GM21423 (cell line): ENCODE results near the gene COPS9.

Source experiments
- ATAC-seq: cut with Tn5 transposase; IDR thresholded peaks from one replicate; pipeline ENCODE4 v1.9.1; 2021; ENCODE audit warnings: mild to moderate bottlenecking, moderate library complexity; ENCODE audit not compliant: unreplicated experiment

Gene COPS9

GRCh38 chr2:240151477-240152031 lies 15.4 kb upstream of the COPS9 start:
- no peak for ATAC-seq

GRCh38 chr2:240149943-240150784 lies 14.1 kb upstream of the COPS9 start:
- no peak for ATAC-seq

DNA sequence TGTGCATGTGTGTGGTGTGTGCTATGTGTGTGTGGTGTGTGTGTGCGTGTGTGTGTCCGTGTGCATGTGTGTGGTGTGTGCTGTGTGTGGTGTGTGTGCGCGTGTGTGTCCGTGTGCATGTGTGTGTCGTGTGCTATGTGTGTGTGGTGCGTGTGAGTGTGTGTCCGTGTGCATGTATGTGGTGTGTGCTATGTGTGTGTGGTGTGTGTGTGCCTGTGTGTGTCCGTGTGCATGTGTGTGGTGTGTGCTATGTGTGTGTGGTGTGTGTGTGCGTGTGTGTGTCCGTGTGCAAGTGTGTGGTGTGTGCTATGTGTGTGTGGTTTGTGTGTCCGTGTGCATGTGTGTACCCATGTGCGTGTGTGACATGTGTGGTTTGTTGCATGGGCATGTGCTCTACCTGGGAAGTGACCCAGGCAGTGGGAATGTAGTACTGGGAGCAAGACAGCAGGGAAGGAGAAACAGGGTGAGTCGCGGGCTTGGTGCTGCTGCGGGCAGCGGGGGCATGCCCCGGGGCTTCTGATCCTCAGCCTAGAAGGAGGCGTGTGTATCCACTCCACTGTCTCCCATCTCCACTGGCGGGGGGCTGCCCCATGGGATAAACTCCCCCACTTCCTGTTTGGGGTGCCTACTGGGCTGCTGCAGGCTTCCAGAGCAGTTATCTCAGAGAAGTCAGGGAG lies 11.9 kb upstream of the COPS9 start:
- ATAC-seq: no peak

- no peak for ATAC-seq
Measured at GRCh38 chr2:240147382-240147781, 11.3 kb upstream of the COPS9 start.

DNA sequence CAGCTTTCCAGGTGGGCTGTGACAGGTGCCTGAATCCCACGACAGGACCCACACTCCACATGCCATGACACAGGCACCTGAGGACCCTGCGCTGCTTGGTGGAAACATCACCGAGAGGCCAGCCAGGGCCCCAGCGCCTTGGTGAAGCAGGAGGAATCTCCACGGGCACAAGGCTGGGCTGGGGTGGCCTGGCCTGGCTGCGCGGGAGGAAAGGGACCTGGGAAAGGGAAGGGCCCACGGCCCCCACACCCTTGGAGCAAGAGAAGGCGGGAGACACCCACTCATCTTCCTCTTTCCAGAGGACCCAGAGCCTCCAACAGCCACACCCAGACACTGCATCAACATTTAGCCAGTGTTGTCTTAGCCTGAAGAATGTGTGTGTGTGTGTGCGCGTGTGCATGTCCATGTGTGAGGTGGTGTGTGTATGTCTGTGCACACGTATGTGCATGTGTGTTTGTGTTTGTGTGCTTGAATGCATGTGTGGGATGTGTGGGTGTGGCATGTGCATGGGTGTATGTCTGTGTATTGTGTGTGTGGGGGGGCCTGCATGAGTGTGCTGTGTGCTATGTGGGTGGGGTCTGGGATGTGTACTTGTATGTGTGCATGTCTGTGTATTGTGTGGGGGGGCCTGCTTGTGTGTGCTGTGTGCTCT lies 10.6 kb upstream of the COPS9 start:
- no peak for ATAC-seq

DNA sequence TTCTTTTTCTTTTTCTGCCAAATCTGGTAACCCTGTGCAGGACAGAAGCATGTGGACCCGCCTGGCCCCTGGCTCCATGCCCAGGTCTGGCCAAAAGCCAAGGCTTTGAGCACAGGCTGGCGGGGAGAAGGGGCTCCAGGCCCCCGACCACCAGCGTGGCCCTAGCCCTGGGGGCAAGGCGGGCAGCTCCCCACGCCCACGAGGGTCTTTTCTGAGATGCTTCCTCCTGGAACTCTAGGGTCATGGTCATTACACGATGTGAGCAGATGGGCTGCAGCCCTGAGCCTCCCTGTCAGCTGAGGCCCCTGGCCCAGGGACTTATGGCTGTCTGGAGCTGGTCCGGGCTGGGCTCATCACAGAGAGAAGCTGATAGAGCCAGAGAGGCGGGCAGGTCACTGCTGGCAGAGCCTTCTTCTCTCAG lies 10.0 kb upstream of the COPS9 start:
- no peak for ATAC-seq

GRCh38 chr2:240145461-240145860 lies 9.4 kb upstream of the COPS9 start:
- ATAC-seq: no peak

DNA sequence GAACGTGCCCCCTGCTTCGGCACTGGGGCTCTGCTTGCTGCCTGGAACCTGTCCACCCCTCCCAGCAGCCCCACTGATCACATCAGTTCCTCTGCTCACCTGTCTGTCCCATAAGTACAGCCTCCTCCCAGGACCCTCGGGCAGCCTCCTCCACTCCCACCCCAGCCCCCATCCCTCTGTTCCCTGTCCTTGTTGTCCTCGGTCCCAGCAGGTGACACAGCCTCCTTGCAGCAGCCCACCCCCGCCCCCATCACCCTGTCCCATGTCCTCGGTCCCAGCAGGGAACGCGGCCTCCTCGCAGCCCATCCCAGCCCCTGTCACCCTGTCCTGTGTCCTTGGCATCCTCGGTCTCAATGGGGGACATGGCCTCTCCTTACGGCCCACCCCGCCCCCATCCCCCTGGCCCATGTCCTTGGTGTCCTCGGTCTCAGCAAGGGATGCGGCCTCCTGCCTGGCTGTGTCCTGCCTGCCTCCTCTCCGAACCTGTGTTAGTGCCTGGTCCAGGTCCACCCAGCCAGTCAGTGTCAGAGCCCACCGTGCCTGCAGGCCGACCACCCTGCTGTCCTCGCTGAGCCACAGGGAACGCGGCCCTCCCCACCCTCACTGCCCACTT lies 8.7 kb upstream of the COPS9 start:
- ATAC-seq: no peak

DNA sequence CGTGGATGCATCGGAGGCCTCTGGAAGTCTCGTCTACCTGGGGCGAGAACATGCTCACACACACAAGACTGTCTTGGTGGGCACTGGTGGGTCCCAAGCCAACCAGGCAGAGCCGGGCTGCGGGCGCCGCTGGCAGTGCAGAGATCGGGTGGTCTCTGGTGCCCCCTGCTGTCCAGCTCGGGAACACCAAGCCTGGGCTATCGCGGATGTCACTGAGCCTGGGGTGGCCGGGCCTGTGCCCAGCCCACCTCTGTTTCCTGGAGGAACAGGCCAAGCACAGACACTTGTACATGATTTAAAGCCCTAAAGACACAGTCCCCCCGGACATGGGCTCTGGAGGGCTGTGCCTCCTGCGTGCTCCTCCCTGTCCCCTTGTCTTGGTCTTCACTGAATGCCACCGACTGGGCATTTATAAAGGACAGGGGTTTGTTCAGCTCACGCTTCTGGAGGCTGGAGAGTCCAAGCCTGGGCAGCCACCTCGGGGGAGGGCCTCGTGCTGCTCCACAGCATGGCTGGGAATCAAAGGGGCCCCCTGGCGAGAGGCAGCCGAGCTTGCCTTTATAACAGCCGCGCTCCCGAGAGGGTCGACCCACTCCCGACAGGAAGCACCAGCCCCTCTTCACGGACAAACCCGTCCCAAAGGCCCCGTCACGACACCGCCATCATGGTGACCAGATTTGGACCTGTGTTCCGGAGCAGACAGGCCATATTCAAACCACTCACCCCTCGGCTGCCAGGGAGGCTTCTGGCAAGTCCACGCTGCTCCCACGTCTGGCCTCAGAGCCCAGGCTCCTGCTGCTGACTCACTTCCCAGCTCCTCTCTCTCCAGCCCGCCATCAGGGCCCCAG lies 7.9 kb upstream of the COPS9 start:
- peak; percentile 65 for ATAC-seq

DNA sequence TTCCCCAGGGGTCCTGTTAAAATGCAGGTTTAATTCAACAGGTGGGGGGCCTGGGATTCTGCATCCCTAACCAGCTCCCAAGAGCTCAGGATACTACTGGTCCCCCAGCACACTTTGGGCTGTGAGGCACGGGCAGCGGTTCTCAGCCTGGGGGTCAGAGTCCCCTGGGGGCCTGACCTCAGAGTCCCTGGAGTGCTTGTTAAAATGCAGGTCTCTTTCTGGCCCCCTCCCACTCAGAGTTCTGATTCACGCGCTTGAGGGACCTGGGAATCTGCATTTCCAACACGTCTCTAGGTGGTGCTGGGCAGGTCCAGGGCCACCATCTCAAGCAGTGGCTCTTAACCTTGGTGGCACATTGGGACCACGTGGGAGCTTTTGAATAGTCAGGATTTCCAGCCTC lies 7.2 kb upstream of the COPS9 start:
- no peak for ATAC-seq

GRCh38 chr2:240142859-240143258 lies 6.8 kb upstream of the COPS9 start:
- ATAC-seq: no peak

- no peak for ATAC-seq
Measured at GRCh38 chr2:240142256-240142775, 6.2 kb upstream of the COPS9 start.

GRCh38 chr2:240141736-240142135 lies 5.6 kb upstream of the COPS9 start:
- no peak for ATAC-seq

DNA sequence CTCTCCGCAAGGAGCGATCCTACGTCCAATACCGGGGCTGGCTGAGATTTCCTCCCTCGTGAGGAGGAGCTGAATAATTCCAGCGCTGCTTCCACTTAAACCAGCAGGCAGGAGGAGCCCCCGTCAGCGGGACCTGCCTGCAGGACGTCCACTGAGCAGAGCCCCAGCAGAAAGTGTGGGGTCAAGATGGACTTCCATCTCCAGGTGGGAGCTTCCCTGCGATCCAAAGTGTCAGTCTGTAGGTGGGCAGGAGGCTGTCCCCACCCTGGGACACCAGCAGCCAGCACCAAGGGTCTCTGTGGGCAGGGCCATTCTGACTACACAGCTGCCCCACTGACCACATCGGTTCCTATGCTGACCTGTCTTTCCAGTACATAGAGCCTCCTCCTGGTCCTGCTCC lies 4.8 kb upstream of the COPS9 start:
- no peak for ATAC-seq

GRCh38 chr2:240140511-240140910 lies 4.4 kb upstream of the COPS9 start, which contains the start of gene OTOS:
OTOS (minus strand) TSS chr2:240140658; CDS start chr2:240140326, 332 bp downstream.
- ATAC-seq: no peak

DNA sequence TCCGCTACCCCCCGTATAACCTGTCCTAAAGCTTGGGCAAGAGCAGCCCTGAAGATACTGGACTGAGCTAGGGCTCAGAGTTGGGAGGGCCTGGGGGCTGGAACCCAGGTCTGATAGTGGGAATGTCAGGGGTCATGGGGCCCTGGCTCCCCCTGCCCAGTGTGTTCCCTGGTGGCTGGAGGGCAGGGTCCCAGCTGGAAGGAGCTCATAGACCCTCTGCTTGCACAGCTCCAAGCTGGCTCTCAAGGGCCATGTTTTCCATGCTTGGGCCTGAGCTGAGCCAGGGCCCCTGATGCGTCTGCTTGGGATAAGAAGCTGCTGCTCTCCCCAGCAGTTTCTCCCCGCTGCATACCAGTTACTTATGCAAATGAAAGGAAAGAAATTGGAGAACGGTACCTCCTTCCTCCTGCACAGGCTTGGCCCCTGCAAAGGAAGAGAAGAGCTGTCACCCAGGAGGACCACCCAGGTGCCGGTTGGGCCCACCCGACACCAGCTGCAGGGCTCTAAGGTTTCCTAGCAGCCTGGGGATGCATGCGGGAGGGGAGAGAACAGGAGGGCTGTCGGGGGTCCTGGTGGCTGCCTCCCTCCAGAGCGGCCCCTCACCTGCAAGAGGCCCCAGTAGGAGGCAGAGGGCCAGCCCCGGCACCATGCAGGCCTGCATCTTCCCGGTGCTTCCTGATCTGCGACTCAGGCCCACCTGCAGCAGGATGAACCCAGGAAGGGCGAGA lies 3.7 kb upstream of the COPS9 start:
- ATAC-seq: no peak

DNA sequence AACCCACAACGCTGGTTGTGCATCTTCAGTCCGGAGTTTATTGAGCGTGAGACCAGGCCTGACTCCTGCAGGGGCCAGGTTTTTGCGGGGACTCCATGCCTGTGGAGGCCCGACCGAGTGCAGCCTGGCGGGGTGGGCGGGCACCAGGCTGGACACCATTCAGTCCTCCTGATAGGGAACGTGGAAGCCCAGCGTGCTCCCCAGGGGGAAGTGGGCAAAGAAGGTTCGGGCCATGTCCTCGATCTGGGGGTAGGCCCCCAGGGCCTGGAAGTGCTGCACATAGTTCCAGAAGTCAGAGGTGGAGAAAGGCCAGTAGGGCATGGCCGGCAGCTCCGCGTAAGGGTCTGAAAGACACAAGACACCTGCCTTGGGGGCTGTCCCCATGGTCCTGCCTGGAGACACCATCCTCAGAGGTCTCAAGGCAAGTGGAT lies 2.9 kb upstream of the COPS9 start:
- no peak for ATAC-seq

DNA sequence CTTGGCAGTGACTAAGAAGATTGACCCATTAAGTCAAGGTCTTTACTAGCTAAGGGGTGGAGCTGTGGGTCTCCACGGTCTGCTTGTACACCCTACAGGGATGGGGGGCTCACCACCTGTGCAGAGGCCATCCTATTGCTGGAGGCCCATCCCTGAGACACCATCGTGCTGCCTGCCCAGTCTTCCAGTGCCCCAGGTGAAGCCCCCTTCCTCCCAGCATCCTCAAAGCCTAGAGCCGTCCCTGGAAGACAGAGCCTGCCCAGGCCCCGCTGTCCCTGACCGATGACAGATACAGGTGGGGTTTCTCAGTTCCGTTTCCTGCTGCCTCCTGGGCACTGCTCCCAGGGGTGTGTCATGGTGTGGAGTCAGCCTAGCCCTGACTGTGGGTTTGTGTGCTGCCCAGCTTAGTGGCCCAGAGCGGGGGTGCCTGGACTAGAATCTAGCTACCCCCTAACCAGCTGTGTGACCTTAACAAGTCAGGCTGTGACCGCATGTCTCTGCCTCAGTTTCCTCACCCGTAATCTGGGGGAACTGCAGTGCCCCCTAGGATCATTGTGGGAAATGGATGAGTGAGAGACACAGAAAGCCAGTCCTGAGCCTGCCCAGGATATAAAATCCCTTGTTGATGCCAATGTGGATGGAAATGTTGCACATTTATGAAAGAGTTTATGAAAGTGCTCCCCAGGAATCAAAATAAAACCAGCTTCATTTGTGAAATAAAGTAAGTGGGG lies 2.3 kb upstream of the COPS9 start:
- ATAC-seq: no peak
